CD4-positive, alpha-beta T cell treated with Interleukin-15 for 1 hour (primary cell): ENCODE measurements around the gene RANBP10.
"Not testable (repeated sequence)": the region's sequence is repeated elsewhere in the genome, so short reads cannot be mapped to it uniquely, and the experiment has no call there.

Experiments used
- DNase-seq: peaks from one replicate; pipeline ENCODE4 v3.0.0-alpha.2; 2020

The RANBP10 gene

DNA sequence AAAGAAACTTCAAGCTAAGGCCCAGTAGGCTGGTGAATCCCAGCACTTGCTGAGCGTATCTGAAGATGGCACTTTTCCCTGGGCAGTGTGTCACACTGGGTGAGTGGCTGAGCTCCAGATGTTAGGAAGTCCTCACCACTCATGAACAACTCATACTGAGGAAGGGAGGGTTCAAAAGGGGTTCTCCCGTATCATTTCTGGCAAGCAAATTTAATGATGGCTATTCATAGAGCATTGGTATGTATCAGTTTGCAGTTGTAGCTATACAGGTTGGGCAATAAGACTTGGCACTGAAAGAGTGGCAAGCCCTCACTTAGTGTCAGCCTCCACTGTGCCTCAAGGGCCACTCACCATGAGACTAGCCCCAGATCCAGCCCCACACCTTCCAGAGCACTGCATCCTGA lies 98.0 kb downstream of the RANBP10 start:
- DNase-seq: no peak

- no peak for DNase-seq
Measured at GRCh38 chr16:67707790-67708189, 98.6 kb downstream of the RANBP10 start.

DNA sequence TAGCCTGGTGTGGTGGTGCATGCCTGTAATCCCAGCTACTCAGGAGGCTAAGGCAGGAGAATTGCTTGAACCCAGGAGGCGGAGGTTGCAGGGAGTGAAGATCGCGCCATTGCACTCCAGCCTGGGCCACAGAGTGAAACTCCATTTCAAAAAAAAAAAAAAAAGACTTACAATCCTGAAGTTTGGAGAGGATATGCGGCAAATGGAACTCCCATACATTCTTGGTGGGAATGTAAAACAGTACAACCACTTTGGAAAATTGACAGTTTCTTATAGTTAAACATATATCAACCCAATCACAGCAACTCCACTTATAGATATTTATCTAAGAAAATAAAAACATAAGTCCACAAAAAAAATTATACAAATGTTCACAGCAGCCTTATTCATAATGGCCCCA lies 99.2 kb downstream of the RANBP10 start:
- DNase-seq: no peak

GRCh38 chr16:67704110-67704509 lies 102.2 kb downstream of the RANBP10 start:
- DNase-seq: no peak

GRCh38 chr16:67703626-67704025 lies 102.7 kb downstream of the RANBP10 start:
- no peak for DNase-seq

- no peak for DNase-seq
Measured at GRCh38 chr16:67702130-67702529, 104.2 kb downstream of the RANBP10 start.

DNA sequence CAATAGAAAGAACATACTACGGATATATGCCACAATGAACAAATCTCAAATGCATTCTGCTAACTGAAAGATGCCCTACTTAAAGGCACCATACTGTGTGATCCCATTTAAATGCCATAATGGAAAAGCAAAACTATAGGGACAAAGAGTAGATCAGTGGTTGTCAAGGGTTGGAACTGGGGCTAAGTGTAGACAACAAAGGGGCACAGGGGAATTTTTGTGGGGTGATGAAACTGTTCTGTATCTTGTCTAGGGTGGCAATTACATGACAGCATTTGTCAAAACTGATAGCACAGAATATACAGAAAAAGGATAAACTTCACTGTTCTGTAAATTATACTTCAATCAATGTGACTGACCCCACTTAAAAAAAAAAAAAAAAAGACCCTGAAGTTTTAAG lies 104.9 kb downstream of the RANBP10 start:
- no peak for DNase-seq

DNA sequence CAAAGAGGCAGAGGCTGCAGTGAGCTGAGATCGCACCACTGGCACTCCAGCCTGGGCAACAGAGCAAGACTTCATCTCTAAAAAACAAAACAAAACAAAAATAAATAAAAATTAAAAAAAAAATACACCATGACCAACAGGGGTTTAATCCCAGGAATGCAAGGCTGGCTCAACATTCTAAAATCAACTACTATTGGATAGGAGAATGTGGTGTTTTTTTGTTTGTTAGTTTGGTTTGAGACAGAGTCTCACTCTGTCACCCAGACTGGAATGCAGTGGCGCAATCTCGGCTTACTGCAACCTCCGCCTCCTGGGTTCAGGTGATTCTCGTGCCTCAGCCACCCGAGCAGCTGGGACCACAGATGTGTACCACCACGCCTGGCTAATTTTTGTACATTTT lies 107.1 kb downstream of the RANBP10 start:
- no peak for DNase-seq

DNA sequence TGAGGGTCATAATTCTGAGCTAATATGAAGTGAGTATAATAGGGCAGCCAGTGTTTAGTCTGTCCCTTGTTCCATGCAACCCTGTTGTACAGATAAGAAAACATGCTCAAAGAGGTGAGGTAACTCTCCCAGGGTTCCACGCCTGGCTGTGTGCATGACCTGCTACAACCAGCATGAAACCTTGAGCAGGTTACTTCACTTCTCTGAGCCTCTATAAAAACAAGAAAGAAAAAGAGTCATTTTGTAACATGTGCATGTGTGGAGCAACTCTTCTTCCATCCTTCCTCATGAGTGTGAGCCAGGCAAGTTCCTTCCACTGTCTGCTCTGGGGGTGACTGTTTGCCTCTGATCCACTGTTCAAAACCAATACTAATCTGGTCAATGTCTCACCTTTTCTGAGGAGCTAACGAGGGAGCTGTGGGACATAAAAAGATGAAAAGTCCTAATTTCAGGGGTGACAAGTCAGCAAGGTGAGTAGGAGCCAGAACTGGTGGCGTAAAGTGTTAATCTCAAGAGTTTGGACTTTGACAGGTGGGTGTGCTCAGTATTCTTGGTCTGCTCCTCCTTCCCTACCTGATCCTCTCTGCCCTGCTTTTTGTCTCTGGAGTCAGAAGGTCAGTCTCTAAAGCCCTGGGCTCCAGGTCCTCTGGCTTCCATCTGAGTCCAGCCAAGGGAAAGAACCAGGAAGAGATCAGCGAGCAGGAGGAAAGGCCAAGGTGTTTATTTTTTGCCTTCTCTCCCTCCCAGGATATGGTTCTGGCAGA lies 108.8 kb downstream of the RANBP10 start:
- no peak for DNase-seq

GRCh38 chr16:67694611-67695010 lies 111.7 kb downstream of the RANBP10 start:
- no peak for DNase-seq

GRCh38 chr16:67693517-67694285 lies 112.7 kb downstream of the RANBP10 start:
- DNase-seq: not testable (repeated sequence)

DNA sequence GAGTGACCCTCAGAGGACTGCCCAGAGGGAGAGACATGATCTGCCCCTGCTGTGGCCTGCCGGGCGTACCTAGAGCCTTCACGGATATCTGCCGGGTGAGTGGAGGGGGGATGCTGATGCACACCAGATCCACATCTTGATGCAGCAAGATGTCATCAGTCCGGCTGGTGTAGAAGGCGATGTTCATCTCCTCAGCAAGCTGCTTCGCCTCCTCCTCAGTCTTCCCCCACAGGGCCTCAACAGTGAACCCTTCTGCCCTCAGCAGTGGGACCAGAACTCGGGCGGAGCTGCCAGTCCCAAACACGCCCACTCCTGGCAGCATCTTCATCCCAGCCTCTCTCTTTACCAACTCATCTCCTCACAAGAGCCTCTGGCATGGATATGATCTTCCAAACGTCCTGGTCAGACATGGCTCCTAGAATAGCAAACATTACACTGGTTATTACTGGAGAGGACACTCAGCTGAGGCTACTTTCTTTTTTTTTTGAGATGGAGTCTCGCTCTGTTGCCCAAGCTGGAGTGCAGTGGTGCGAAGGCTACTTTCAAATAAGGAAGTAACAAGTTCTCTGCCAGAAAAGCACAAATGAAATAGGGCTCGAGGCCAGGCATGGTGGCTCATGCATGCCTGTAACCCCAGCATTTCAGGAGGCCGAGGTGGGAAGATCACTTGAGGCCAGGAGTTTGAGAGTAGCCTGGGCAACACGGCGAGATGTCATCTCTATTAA lies 120.8 kb downstream of the RANBP10 start:
- no peak for DNase-seq

GRCh38 chr16:67683767-67684166 lies 122.6 kb downstream of the RANBP10 start:
- DNase-seq: no peak

GRCh38 chr16:67679935-67680897 lies 126.1 kb downstream of the RANBP10 start:
- DNase-seq: no peak

DNA sequence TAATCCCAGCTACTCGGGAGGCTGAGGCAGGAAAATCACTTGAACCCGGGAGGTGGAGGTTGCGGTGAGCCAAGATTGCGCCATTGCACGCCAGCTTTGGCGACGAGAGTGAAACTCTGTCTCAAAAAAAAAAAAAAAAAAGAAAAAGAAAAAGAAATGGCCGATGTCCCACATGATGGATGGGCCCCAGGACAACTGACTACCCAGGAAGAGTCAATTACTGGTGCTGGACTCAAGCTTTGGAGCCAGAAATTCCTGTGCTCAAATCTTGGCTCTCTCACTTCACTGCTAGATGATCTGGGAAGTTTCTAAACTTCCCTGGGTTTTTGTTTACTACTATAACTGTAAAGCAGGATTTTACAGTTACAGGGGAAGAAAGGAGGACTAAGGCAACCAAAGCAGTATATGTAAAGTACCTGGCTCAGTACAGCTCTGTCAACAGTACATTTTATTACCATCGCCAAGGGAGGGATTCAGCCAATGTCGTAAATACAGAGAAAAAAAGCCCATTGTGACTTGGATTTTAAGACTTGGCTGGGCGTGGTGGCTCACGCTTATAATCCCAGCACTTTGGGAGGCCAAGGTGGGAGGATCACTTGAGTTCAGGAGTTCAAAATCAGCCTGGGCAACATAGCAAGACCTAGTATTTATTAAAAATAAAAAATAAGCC lies 127.9 kb downstream of the RANBP10 start:
- DNase-seq: no peak

DNA sequence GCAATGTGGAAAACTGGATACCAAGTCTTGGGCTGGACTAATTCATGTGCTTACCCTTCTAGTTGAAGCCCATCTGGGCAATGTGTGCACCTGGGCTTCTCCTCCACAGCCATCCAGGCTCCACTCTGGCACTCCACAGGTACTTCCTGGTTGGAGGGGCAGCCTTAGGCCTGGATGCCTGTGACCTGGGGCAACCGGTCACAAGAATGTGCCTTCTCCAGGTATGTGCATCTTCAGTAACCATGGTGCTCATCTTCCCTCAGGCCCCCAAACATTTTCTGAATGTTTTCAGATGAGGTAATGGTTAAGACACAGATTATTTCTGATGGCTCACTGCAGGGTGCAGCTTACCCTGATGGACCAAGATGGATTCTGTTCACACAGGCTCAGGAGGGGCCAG lies 128.6 kb downstream of the RANBP10 start:
- DNase-seq: no peak

DNA sequence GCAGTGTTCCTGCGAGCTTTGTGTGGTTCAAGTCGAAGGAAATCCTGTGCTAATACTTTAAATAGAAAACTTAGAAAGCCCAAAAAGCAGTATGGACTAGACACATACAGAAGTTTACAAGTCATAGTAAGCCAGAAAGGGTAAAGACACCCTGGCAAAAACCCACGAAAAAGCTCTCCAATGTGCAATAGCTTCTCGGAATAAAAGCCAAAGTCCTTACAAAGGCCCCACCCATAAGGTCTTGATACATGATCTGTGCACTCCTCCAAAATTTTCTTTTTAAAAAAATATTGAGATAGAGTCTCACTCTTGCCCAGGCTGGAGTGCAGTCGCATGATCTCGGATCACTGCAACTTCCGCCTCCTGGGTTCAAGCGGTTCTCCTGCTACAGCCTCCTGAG lies 129.4 kb downstream of the RANBP10 start:
- no peak for DNase-seq

- DNase-seq: no peak
Measured at GRCh38 chr16:67676516-67676915, 129.8 kb downstream of the RANBP10 start.

DNA sequence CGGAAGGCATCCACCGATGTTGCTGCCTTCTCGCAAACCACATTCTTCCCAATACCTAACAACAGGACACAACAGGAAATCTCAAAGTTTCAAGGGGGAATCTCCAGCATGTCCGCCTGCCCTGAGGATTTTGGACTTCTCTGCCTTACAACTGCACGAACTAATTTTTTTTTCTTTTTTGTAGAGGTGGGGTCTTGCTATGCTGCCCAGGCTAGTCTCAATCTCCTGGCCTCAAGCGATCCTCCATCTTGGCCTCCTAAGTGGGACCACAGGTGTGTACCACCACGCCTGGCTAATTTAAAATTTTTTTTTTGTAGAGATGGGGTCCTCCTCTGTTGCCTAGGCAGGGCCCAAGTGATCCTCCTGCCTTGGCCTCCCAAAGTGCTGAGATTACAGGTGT lies 130.4 kb downstream of the RANBP10 start:
- DNase-seq: no peak

- no peak for DNase-seq
Measured at GRCh38 chr16:67675579-67675935, 130.8 kb downstream of the RANBP10 start.

DNA sequence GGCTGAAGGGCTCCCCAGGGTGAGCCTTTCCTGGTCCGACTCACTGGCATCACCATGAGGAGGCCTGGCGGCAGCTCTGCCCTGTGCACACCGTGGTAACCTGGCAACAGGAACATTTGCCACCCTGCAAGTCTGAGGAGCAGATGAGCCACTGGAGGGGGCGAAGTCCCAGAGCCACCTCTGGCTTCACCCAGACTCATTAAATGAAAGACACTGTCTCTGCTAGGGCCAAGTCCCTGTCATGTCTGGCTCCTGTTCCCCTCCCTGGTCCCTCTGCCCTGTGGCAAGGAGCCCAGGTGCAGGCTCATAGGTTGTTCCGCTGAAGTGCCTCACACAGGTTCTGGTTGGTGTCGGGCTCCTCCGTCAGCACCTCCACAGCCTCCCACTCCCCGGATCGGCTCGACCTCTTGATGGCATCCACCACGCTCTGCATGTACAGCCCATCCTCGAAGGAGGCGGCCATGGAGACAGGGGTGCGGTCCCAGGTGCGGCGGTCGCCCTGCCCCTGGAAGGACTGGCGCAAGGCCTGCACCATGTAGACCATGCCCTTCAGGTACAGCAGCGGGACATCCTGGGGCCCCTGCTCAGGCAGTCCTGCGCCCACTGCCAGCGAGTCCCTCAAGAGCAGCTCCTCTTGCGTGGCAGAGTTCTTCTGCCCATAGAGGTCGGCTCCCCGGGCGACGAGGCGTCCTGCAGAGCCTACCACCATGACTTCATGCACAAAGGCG lies 131.3 kb downstream of the RANBP10 start:
- DNase-seq: no peak
